Stimulated activated naive CD4-positive, alpha-beta T cell treated with Interleukin-2 at 50 U/mL for 16 hours (primary cell): ENCODE data around the gene TBL2.
A peak's percentile ranks its signal among the peaks of the same experiment; 100 is the strongest.
"Not testable (repeated sequence)": the region's sequence is repeated elsewhere in the genome, so short reads cannot be mapped to it uniquely, and the experiment has no call there.

Source experiments
- DNase-seq: peaks from one replicate; lab custom pipeline; 2025; lab: John Stamatoyannopoulos, UW

Gene TBL2

GRCh38 chr7:73570521-73570920, 7.9 kb downstream of the TBL2 start:
- DNase-seq: no peak

- DNase-seq: no peak
Observed at GRCh38 chr7:73569042-73569608, 9.3 kb downstream of the TBL2 start.

- no peak for DNase-seq
Observed at GRCh38 chr7:73567846-73568685, 10.3 kb downstream of the TBL2 start.

GRCh38 chr7:73567140-73567539, 11.2 kb downstream of the TBL2 start:
- DNase-seq: no peak

- DNase-seq: not testable (repeated sequence)
Observed at GRCh38 chr7:73566431-73566830, 11.9 kb downstream of the TBL2 start.

- no peak for DNase-seq
Observed at GRCh38 chr7:73565675-73566340, 12.6 kb downstream of the TBL2 start.

GRCh38 chr7:73560109-73560835, 18.1 kb downstream of the TBL2 start:
- DNase-seq: no peak

GRCh38 chr7:73557397-73558257, 20.8 kb downstream of the TBL2 start, which contains the start of gene BCL7B:
TSS of gene BCL7B (minus strand) at chr7:73557690. CDS start at chr7:73557578, 112 bp downstream.
- peak; percentile 70 for DNase-seq

- peak; percentile 89 for DNase-seq
Observed at GRCh38 chr7:73557108-73557396, 21.3 kb downstream of the TBL2 start.

- DNase-seq: no peak
Observed at GRCh38 chr7:73556208-73557107, 21.9 kb downstream of the TBL2 start.

GRCh38 chr7:73555411-73555982, 22.9 kb downstream of the TBL2 start:
- DNase-seq: no peak

- not testable (repeated sequence) for DNase-seq
Observed at GRCh38 chr7:73550093-73550492, 28.3 kb downstream of the TBL2 start.

GRCh38 chr7:73549176-73549575, 29.2 kb downstream of the TBL2 start:
- no peak for DNase-seq

- DNase-seq: no peak
Observed at GRCh38 chr7:73547841-73548240, 30.5 kb downstream of the TBL2 start.

GRCh38 chr7:73544678-73545077, 33.7 kb downstream of the TBL2 start:
- DNase-seq: no peak

- no peak for DNase-seq
Observed at GRCh38 chr7:73541722-73542121, 36.7 kb downstream of the TBL2 start.

GRCh38 chr7:73539709-73540108, 38.7 kb downstream of the TBL2 start:
- no peak for DNase-seq

- DNase-seq: not testable (repeated sequence)
Observed at GRCh38 chr7:73538510-73538909, 39.9 kb downstream of the TBL2 start.

GRCh38 chr7:73537051-73537450, 41.3 kb downstream of the TBL2 start:
- DNase-seq: no peak

- DNase-seq: no peak
Observed at GRCh38 chr7:73536479-73536878, 41.9 kb downstream of the TBL2 start.
